Measurements from ENCODE around the gene STEAP3.

Gene STEAP3

DNA sequence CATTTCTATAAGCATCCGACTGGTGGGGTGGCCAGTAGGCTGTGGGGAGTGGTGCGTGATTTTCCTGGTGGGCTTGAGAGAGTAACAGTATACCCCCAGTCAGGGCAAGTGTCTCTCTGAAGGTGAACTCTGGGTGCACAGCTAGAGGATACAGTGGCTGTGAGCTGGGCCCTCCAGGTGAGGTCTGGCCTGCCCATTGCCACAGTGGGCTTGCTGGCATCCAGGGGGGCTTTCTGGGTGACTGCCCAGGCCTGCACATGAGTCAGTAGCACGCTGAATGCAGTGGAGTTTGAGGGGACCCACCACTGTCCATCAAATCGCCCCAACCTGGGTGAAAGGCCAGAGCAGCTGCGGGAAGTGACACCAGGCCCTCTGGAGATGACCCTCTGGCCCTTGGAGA is 4.5 kb downstream of the STEAP3 start:
- DNase-seq, result no peak

DNA sequence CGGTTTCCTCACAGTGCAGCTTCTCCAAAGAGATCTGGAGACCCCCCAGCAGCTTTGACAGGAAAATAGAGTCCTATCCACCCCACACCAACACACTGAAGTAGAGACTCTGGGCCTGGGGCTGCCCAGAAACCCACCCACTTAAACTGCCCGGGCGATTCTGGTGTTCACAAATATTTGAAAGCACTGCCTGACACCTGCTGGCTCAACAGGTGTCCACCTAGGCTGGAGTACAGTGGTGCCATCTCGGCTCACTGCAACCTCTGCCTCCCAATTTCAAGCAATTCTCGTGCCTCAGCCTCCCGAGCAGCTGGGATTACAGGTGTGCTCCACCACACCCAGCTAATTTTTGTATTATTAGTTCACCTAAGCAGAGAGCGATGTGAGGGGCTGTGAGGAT is 5.3 kb downstream of the STEAP3 start:
- no peak for DNase-seq

- DNase-seq, result no peak
Observed at GRCh38 chr2:119229716-119230115, 6.1 kb downstream of the STEAP3 start.

- no peak for DNase-seq
Observed at GRCh38 chr2:119230219-119231185, 6.9 kb downstream of the STEAP3 start.

- no peak for DNase-seq
Observed at GRCh38 chr2:119231975-119232665, 8.5 kb downstream of the STEAP3 start.

DNA sequence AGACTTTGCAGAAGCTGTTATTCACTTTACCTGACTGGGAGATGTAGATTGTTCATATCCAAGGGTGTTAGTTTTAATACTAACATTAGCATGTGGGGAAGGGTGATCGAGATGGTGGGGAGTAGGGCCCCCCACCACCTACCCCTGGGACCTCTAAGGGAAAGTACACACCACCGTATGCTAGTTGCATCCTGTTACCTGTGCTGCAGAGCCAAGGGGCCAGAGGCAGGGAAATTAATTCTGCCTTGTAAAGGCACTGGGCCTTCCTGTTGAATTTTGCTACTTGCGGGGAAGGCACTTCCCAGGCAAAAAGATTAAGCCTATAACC is 9.0 kb downstream of the STEAP3 start:
- DNase-seq, result no peak

DNA sequence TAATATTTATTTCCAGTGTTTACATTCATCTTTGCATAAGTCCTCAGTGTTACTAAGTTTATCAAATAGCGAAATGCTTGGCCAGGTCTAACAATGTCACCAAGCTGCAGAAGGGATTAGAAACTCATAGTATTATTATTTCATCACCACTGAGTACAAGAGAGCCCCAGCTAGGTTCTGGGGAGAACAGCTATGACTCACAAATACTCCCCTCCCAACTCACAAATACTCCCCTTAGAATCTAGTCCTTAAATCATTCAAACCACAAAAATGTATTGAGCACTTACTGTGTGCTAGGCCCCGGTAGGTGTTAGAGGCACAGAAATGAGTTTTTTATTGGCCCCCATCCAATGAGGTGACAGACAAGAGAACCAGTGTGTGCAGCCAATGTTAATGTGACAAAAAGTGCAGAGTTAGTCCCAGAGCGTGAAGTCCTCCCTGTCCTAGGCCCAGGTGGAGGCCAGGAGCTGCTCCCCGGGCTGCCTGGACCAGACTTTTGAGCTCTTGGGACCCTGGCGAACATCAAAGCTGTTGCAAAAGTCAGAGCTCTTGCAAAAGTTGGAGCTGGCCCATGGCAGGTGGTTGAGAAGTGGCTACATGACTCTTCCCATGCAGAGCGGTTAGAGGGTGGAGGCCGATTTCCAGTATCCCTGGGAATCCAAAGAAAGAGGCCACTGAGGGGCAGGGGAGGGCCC is 9.8 kb downstream of the STEAP3 start:
- DNase-seq, result no peak

GRCh38 chr2:119234021-119235019 is 10.7 kb downstream of the STEAP3 start:
- no peak for DNase-seq

GRCh38 chr2:119236796-119237195 is 13.2 kb downstream of the STEAP3 start:
- no peak for DNase-seq

- DNase-seq, result no peak
Observed at GRCh38 chr2:119240311-119241204, 16.9 kb downstream of the STEAP3 start.

DNA sequence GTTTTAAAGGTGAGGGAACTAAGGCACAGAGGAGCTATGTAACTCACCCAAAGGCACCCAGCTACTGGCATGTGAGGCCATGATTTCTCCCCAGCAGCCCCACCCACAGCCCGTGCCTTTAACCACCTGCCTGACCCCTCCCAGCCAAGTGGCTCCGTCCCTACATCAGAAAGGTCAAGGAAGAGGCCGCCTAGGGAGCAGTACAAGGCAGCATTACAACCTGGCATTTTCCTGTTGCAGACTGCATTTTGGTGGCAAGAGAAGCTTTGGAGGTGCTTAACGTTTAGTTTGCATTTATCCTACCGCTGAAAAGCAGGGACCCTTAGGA is 17.5 kb downstream of the STEAP3 start:
- no peak for DNase-seq

DNA sequence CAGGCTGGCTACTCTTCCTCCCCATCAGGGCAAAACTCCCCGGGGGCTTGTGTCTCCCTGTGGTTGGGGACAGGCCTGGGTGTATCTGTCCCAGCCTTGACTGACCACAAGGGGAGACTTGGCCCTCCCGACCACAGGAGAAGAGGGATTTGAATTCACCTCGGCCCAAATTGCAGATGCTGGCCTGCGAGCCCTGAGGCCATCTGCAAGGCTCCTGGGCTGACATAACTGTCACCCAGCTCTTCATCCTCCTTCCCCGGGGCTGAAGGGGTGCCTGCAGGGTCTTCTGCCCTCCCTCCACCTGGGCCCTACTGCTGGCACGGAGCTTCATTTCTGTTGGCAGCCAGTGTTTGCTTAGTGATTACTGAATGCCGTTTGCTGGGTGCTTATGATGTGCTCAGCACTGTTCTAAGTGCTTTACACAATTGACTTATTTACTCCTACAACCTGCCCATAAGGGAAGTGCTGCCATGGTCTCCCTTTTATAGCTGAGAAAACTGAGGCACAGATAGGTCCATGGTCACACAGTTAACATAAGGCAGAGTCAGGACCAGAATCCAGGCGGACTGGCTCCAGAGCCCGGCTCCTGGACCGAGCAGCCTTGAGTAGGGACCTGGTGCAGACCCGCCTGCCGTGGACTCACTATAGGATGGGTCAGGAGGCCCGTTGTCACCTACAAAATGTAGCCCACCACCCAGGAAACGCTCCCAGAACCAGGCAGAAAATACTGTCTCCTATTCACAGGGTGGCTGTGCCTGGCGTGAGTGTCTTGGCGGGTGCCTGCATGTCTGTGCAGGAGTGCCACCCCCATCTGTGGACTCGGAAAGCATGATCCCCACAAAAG is 18.9 kb downstream of the STEAP3 start:
- DNase-seq, result no peak

- DNase-seq, result no peak
Observed at GRCh38 chr2:119243621-119244020, 20.0 kb downstream of the STEAP3 start.

GRCh38 chr2:119245076-119245840 is 21.6 kb downstream of the STEAP3 start:
- no peak for DNase-seq

- DNase-seq, result no peak
Observed at GRCh38 chr2:119245841-119246230, 22.2 kb downstream of the STEAP3 start.

GRCh38 chr2:119246884-119247843 is 23.5 kb downstream of the STEAP3 start:
- DNase-seq, result no peak

DNA sequence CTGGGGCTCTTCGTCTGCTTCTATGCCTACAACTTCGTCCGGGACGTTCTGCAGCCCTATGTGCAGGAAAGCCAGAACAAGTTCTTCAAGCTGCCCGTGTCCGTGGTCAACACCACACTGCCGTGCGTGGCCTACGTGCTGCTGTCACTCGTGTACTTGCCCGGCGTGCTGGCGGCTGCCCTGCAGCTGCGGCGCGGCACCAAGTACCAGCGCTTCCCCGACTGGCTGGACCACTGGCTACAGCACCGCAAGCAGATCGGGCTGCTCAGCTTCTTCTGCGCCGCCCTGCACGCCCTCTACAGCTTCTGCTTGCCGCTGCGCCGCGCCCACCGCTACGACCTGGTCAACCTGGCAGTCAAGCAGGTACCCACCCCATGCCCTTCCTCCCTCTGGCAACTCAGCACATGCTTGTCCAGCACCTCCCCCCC is 24.2 kb downstream of the STEAP3 start:
- DNase-seq, result no peak

- no peak for DNase-seq
Observed at GRCh38 chr2:119248311-119248710, 24.7 kb downstream of the STEAP3 start.
